ENCODE data around the gene ARMC9. TPM values are rescaled to one million over a fixed set of nuclear protein-coding genes. Genes with fewer than 3 reads are reported as not detected.

ARMC9 gene
- total and polyA plus RNA-seq, 2 of the 13 experiments (the other 11 are each of a cell fraction or from before 2014, with no cell fraction given): 9.1 to 12.8 TPM

- TF ChIP-seq PAXIP1 (CRISPR knock-in tag; conservative IDR thresholded peaks at IDR 0.05) (0 out of 2 replicates have a peak, but pooled peaks have one; percentile 23), TFDP1 (CRISPR knock-in tag; IDR thresholded peaks at IDR 0.05; ENCODE audit: borderline replicate concordance) (no peak), KAT8 (CRISPR knock-in tag; IDR thresholded peaks at IDR 0.05) (peak; percentile 64; the same call in 1 of the 2 replicates)
Observed at GRCh38 chr2:231297108-231297908, 98.9 kb downstream of the ARMC9 start (continued).

GRCh38 chr2:231298091-231298490 is 99.7 kb downstream of the ARMC9 start:
- FAIRE-seq (no peak), ATAC-seq (no peak), DNase-seq (ENCODE audit: low spot score) (no peak)
- BruUV-seq (replicated peaks): no TSS peak
- Histone ChIP-seq H2AFZ (ENCODE audit: low read length) (no peak overlapping the region), H3K9ac (ENCODE audit: insufficient read depth, low read depth, low read length) (no peak overlapping the region), H3K36me3 (replicated peaks in 1 of 2; ENCODE audit: control insufficient read depth in 1 of 2, insufficient read depth in 2 of 2, low read length in 2 of 2) (no peaks in the 10 kb centered on the region), H3K27ac (ENCODE audit: extremely low read length, insufficient read depth, low read length) (no peak overlapping the region), H3K4me2 (ENCODE audit: low read depth, low read length) (no peak overlapping the region), H3K4me1 (ENCODE audit: insufficient read depth, low read length) (peaks cover 18% of the 10 kb centered on the region), H4K20me1 (ENCODE audit: insufficient read depth, low read length) (no peaks in the 10 kb centered on the region), H3K27me3 (ENCODE audit: control insufficient read depth in 1 of 2, insufficient read depth in 2 of 2, low read length in 2 of 2) (no peaks in the 10 kb centered on the region), H3K79me2 (ENCODE audit: insufficient read depth, low read length) (no peaks in the 10 kb centered on the region), H3K9me3 (ENCODE audit: low read length) (no peaks in the 10 kb centered on the region), H3K4me3 (replicated peaks in 1 of 3; ENCODE audit: insufficient read depth in 1 of 3, low read depth in 2 of 3, low read length in 3 of 3) (no peak overlapping the region)
- in situ Hi-C loops (cut with HindIII; ENCODE audit: extremely low pct_ligation_motif_present, low pct_unique_long_range_greater_than_20kb): loop anchor here (5.0 to 10.0 kb wide), 2 partner anchors 97 to 114 kb away; partner anchors contain the start of gene B3GNT7
- WGBS (ENCODE audit: low lambda C conversion rate): 95% methylated on average over 8 of the region's 8 CpGs
- intact Hi-C loops (cut with micrococcal nuclease; ENCODE audit: unreplicated experiment): no loop called here
- ChIA-PET CTCF (ENCODE audit: low intra/inter-chr PET ratio, low total read pairs) (interaction anchor here (1.1 to 3.9 kb wide), 4 partner anchors 97 to 114 kb away, joined by 5 to 45 read pairs (median 11); partner anchors contain the start of gene B3GNT7), POLR2A (interaction anchor here (2.0 kb wide), 1 partner anchor 154 kb away, joined by 5 read pairs; no protein-coding TSS in a partner anchor)
- TF ChIP-seq SMAD1 (CRISPR knock-in tag; IDR thresholded peaks at IDR 0.05; ENCODE audit: borderline replicate concordance, low read depth): no peak
- TF ChIP-seq CC2D1A (CRISPR knock-in tag; IDR thresholded peaks at IDR 0.05): no peak
- TF ChIP-seq NFKBIZ (CRISPR knock-in tag; IDR thresholded peaks at IDR 0.05): no peak
- TF ChIP-seq GMEB1 (CRISPR knock-in tag; IDR thresholded peaks at IDR 0.05; ENCODE audit: borderline replicate concordance): no peak
- TF ChIP-seq EZH2 (conservative IDR thresholded peaks at IDR 0.05; ENCODE audit: low read depth, low read length): no peak
- no peak for TF ChIP-seq ZXDC (CRISPR knock-in tag; IDR thresholded peaks at IDR 0.05)
- no peak for TF ChIP-seq ZNF589 (CRISPR knock-in tag; conservative IDR thresholded peaks at IDR 0.05)
- TF ChIP-seq SOX13 (IDR thresholded peaks at IDR 0.05): no peak
- TF ChIP-seq SOX13 (CRISPR knock-in tag; conservative IDR thresholded peaks at IDR 0.05 in 1 of 2, IDR thresholded peaks at IDR 0.05 in 1 of 2): no peak

Data from HepG2 (cell line).